ENCODE results near the gene HOXB9. TPM values are rescaled to one million over a fixed set of nuclear protein-coding genes. Genes with fewer than 3 reads are reported as not detected.

The HOXB9 gene
- polyA plus RNA-seq, 3 donors, result 68.2 to 73.4 (median 69.0) TPM

- no peak for DNase-seq
These were observed 54.2 kb downstream of the HOXB9 start for GRCh38 chr17:48571826-48572417.

Other genes starting within 250 kb of the HOXB9 start
- 1 to 10 TPM; 9.0 to 9.9 (median 9.6) TPM for gene SKAP1, start 196.1 kb downstream of the HOXB9 start, polyA plus RNA-seq (ENCODE audit: insufficient read length in 3 of 3)
- gene HOXB1, start 95.3 kb downstream of the HOXB9 start, polyA plus RNA-seq (ENCODE audit: insufficient read length in 3 of 3), result 1 to 10 TPM in 1 of 3 donors, under 1 TPM in 2; 0.16 to 1.0 (median 0.83) TPM
- gene HOXB2, start 81.2 kb downstream of the HOXB9 start, polyA plus RNA-seq (ENCODE audit: insufficient read length in 3 of 3), result 10 to 100 TPM; 50.6 to 61.2 (median 58.4) TPM
- gene HOXB4, start 48.0 kb downstream of the HOXB9 start, polyA plus RNA-seq (ENCODE audit: insufficient read length in 3 of 3), result 10 to 100 TPM; 12.7 to 22.9 (median 21.9) TPM
- 100 to 1,000 TPM; 135 to 254 (median 222) TPM for gene HOXB3, start 36.1 kb downstream of the HOXB9 start, polyA plus RNA-seq (ENCODE audit: insufficient read length in 3 of 3)
- gene HOXB5, start 32.6 kb downstream of the HOXB9 start, polyA plus RNA-seq (ENCODE audit: insufficient read length in 3 of 3), result 10 to 100 TPM; 36.1 to 48.2 (median 47.4) TPM
- 100 to 1,000 TPM; 113 to 154 (median 147) TPM for gene HOXB6, start 21.4 kb downstream of the HOXB9 start, polyA plus RNA-seq (ENCODE audit: insufficient read length in 3 of 3)
- 10 to 100 TPM; 53.4 to 59.9 (median 55.3) TPM for gene HOXB7, start 15.3 kb downstream of the HOXB9 start, polyA plus RNA-seq (ENCODE audit: insufficient read length in 3 of 3)
- 10 to 100 TPM; 57.9 to 64.7 (median 59.7) TPM for gene HOXB8, start 11.1 kb downstream of the HOXB9 start, polyA plus RNA-seq (ENCODE audit: insufficient read length in 3 of 3)
- gene PRAC1, start 96.2 kb upstream of the HOXB9 start, polyA plus RNA-seq (ENCODE audit: insufficient read length in 3 of 3), result not detected
- not detected for gene PRAC2, start 96.8 kb upstream of the HOXB9 start, polyA plus RNA-seq (ENCODE audit: insufficient read length in 3 of 3)
- gene HOXB13, start 102.4 kb upstream of the HOXB9 start, polyA plus RNA-seq (ENCODE audit: insufficient read length in 3 of 3), result not detected
- under 1 TPM; 0.34 to 0.52 (median 0.40) TPM for gene TTLL6, start 190.9 kb upstream of the HOXB9 start, polyA plus RNA-seq (ENCODE audit: insufficient read length in 3 of 3)
- 10 to 100 TPM; 68.9 to 93.9 (median 76.6) TPM for gene CALCOCO2, start 204.7 kb upstream of the HOXB9 start, polyA plus RNA-seq (ENCODE audit: insufficient read length in 3 of 3)